Thyroid gland (tissue), 4 donors: ENCODE measurements around the gene CYP27B1.

Source experiments
- CTCF ChIP-seq, 6 experiments: fragments of 200-600 bp in 3 of 6; fragments of 450-650 bp in 3 of 6; sonication (generic) in 3 of 6; IDR thresholded peaks; one replicate each; pipeline ENCODE4 v1.5.1; 2016 to 2019; ENCODE audit warnings: antibody characterized with exemption in 6 of 6, mild to moderate bottlenecking in 2 of 6, inconsistent platforms in 1 of 6, moderate library complexity in 1 of 6
- POLR2A ChIP-seq, 2 donors: fragments of 450-650 bp; IDR thresholded peaks; one replicate each; pipeline ENCODE4 v1.6.1; 2017; ENCODE audit warnings: antibody characterized with exemption in 2 of 2, mild to moderate bottlenecking in 2 of 2, moderate library complexity in 1 of 2

DNA sequence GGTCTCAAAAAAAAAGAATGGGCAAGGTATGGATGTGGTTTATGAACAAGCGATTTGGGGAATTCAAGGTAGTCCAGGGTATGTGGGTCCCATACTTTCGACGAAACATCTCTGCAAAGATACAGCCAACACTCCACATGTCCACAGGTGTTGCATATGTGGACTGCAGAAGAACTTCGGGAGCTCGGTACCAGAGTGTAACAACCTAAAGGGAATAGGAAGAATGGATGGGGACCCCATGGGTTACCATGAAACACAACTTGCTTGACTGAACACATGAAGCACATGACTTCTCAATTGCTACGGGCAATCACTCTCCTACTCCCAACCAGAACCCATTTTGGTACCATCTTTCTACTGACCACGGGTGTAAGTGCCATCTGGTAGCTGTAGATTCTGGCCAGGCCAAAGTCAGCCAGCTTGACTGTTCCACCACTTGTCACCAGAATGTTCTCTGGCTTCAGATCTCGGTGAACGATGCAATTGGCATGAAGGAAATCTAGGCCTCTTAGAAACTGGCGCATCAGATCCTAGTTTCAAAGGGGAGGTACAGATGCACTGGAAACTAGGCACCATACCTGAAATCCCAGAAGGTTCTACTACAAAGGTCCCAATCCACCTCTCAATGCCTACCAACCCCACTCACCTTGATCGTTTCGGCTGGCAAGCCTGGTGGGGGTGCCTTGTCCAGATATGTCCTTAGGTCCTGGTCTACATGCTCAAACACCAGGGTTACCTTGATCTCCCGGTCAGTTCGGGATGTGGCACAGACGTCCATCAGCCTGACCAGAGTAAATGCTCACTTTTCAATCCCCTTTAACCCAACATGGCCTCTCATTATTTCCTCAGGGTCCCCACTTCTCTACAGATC, 16.1 kb downstream of the CYP27B1 start:
- TF ChIP-seq CTCF (IDR thresholded peaks at IDR 0.05) (no peak), POLR2A (IDR thresholded peaks at IDR 0.05) (no peak)
